GM23338 (cell line): Measurements from ENCODE around the gene HSPA12A. TPM values are rescaled to one million over a fixed set of nuclear protein-coding genes. Genes with fewer than 3 reads are reported as not detected.

ENCODE experiments used
- ATAC-seq: fragments of 200-7000 bp; cut with Tn5 transposase; 3 replicates; pipeline ENCODE4 v1.9.1; 2020
- DNase-seq: peaks from one replicate; pipeline ENCODE4 v3.0.0-alpha.2; 2015; ENCODE audit warnings: low spot score
- H2AFZ ChIP-seq: fragments of 200-600 bp; sonication (generic); 2 replicates; pipeline ENCODE4 v1.8.0; 2016; ENCODE audit warnings: antibody characterized with exemption, mild to moderate bottlenecking, moderate library complexity
- H3F3A ChIP-seq: fragments of 200-600 bp; sonication (generic); replicated peaks from 2 replicates; pipeline ENCODE4 v1.8.0; 2017; ENCODE audit warnings: antibody characterized with exemption, mixed run types, low read depth
- H3K27ac ChIP-seq: fragments of 200-600 bp; sonication (generic); 2 replicates; pipeline ENCODE4 v1.6.1; 2016; ENCODE audit warnings: low read depth
- H3K27me3 ChIP-seq: fragments of 200-600 bp; sonication (generic); 2 replicates; pipeline ENCODE4 v1.8.0; 2016; ENCODE audit warnings: mild to moderate bottlenecking, mixed run types, moderate library complexity; ENCODE audit not compliant: insufficient read depth
- H3K36me3 ChIP-seq: fragments of 200-600 bp; sonication (generic); 2 replicates; pipeline ENCODE4 v1.8.0; 2016; ENCODE audit warnings: mild to moderate bottlenecking; ENCODE audit not compliant: insufficient read depth
- H3K4me1 ChIP-seq: fragments of 200-600 bp; sonication (generic); 2 replicates; pipeline ENCODE4 v1.8.0; 2016; ENCODE audit warnings: mild to moderate bottlenecking, moderate library complexity; ENCODE audit not compliant: insufficient read depth
- H3K4me2 ChIP-seq: fragments of 200-600 bp; sonication (generic); 2 replicates; pipeline ENCODE4 v1.7.1; 2017; ENCODE audit warnings: mixed run types
- H3K4me3 ChIP-seq: fragments of 200-600 bp; sonication (generic); 2 replicates; pipeline ENCODE4 v1.6.1; 2016; ENCODE audit warnings: mixed run types
- H3K79me2 ChIP-seq: fragments of 200-600 bp; sonication (generic); replicated peaks from 2 replicates; pipeline ENCODE4 v1.8.0; 2017; ENCODE audit warnings: mild to moderate bottlenecking; ENCODE audit not compliant: insufficient read depth
- H3K9me2 ChIP-seq: fragments of 200-600 bp; sonication (generic); 2 replicates; pipeline ENCODE4 v1.8.0; 2017; ENCODE audit not compliant: insufficient read depth
- H4K20me1 ChIP-seq: fragments of 200-600 bp; sonication (generic); replicated peaks from 2 replicates; pipeline ENCODE4 v1.8.0; 2017; ENCODE audit warnings: mild to moderate bottlenecking; ENCODE audit not compliant: insufficient read depth
- H3K27ac Mint-ChIP-seq: 2 replicates; pipeline ENCODE4 v1.8.0; 2020; ENCODE audit warnings: inconsistent platforms, mild to moderate bottlenecking, moderate library complexity, mixed read lengths
- H3K27me3 Mint-ChIP-seq: 3 replicates; pipeline ENCODE4 v1.8.0; 2022; ENCODE audit warnings: low read depth, mild to moderate bottlenecking, moderate library complexity, mixed read lengths, inconsistent platforms; ENCODE audit not compliant: insufficient read depth, poor library complexity
- H3K36me3 Mint-ChIP-seq: 3 replicates; pipeline ENCODE4 v1.8.0; 2021; ENCODE audit warnings: low read depth, mild to moderate bottlenecking, inconsistent platforms, moderate library complexity, mixed read lengths
- H3K4me1 Mint-ChIP-seq: 3 replicates; pipeline ENCODE4 v1.8.0; 2020; ENCODE audit warnings: mild to moderate bottlenecking, inconsistent platforms, mixed read lengths
- H3K4me3 Mint-ChIP-seq: 3 replicates; pipeline ENCODE4 v1.8.0; 2021; ENCODE audit warnings: moderate library complexity, mild to moderate bottlenecking, inconsistent platforms, mixed read lengths
- H3K9me3 Mint-ChIP-seq: 3 replicates; pipeline ENCODE4 v1.8.0; 2020; ENCODE audit warnings: moderate library complexity, mild to moderate bottlenecking, inconsistent platforms, mixed read lengths
- CREB1 ChIP-seq: fragments of 250-450 bp; sonication (Bioruptor Pico); IDR thresholded peaks from 2 replicates; pipeline ENCODE4 v1.5.0; 2020; ENCODE audit warnings: low read depth, mild to moderate bottlenecking, moderate library complexity
- CTCF ChIP-seq, 2 experiments: fragments of 200-600 bp in 1 of 2; sonication (generic) in 1 of 2; conservative IDR thresholded peaks; 2 replicates each; pipeline versions ENCODE4 v1.5.1 to v1.6.1; 2016 to 2017; ENCODE audit warnings: antibody characterized with exemption in 2 of 2, low read depth in 2 of 2, mild to moderate bottlenecking in 2 of 2, moderate library complexity in 1 of 2
- EZH2 ChIP-seq: fragments of 200-600 bp; sonication (generic); IDR thresholded peaks from one replicate; pipeline ENCODE4 v1.8.0; 2017; ENCODE audit warnings: antibody characterized with exemption, mild to moderate bottlenecking, low read depth; ENCODE audit not compliant: unreplicated experiment
- EZH2phosphoT487 ChIP-seq: fragments of 200-600 bp; sonication (generic); IDR thresholded peaks from one replicate; pipeline ENCODE4 v1.8.1; 2018; ENCODE audit warnings: antibody characterized with exemption; ENCODE audit not compliant: unreplicated experiment
- JUNB ChIP-seq: IDR thresholded peaks from one replicate; pipeline ENCODE4 v1.6.1; 2016; ENCODE audit warnings: antibody characterized with exemption; ENCODE audit not compliant: unreplicated experiment
- NANOG ChIP-seq: IDR thresholded peaks from 2 replicates; pipeline ENCODE4 v1.6.1; 2016; ENCODE audit warnings: antibody characterized with exemption, borderline replicate concordance
- POLR2AphosphoS5 ChIP-seq: IDR thresholded peaks from 2 replicates; pipeline ENCODE4 v1.6.1; 2016; ENCODE audit warnings: antibody characterized with exemption, low read depth
- REST ChIP-seq: IDR thresholded peaks from one replicate; pipeline ENCODE4 v1.6.1; 2018; ENCODE audit warnings: antibody characterized with exemption; ENCODE audit not compliant: unreplicated experiment
- STAT1 ChIP-seq: IDR thresholded peaks from one replicate; pipeline ENCODE4 v1.6.1; 2016; ENCODE audit warnings: antibody characterized with exemption; ENCODE audit not compliant: unreplicated experiment
- ZNF114 ChIP-seq: fragments of 250-450 bp; sonication (Bioruptor Pico); IDR thresholded peaks from 2 replicates; pipeline ENCODE4 v1.5.0; 2020; ENCODE audit warnings: mild to moderate bottlenecking, moderate library complexity
- ZNF331 ChIP-seq: fragments of 250-450 bp; sonication (Bioruptor Pico); IDR thresholded peaks from 2 replicates; pipeline ENCODE4 v1.5.0; 2020; ENCODE audit warnings: low read depth, mild to moderate bottlenecking, moderate library complexity
- polyA plus RNA-seq: library from polyadenylated mRNA; unstranded; fragments of >200 nt; fragmentation: Nextera tagmentation; extraction: Ambion mirVana; gene quantifications from 2 replicates; pipeline ENCODE4 v1.2.1, GENCODE V29; 2016
- total RNA-seq: library from RNA; depleted of rRNA; stranded (reverse); fragments of >200 nt; shearing (Covaris generic); gene quantifications from 2 replicates; pipeline ENCODE4 v1.2.3, GENCODE V29; 2014
- TF ChIP-seq, protein P1 (sequence below): IDR thresholded peaks from 2 replicates; pipeline ENCODE4 v1.6.1; 2016; ENCODE audit warnings: antibody characterized with exemption

Gene HSPA12A
- total and polyA plus RNA-seq, 2 experiments from 2014 or later: 4.4 to 6.3 TPM

DNA sequence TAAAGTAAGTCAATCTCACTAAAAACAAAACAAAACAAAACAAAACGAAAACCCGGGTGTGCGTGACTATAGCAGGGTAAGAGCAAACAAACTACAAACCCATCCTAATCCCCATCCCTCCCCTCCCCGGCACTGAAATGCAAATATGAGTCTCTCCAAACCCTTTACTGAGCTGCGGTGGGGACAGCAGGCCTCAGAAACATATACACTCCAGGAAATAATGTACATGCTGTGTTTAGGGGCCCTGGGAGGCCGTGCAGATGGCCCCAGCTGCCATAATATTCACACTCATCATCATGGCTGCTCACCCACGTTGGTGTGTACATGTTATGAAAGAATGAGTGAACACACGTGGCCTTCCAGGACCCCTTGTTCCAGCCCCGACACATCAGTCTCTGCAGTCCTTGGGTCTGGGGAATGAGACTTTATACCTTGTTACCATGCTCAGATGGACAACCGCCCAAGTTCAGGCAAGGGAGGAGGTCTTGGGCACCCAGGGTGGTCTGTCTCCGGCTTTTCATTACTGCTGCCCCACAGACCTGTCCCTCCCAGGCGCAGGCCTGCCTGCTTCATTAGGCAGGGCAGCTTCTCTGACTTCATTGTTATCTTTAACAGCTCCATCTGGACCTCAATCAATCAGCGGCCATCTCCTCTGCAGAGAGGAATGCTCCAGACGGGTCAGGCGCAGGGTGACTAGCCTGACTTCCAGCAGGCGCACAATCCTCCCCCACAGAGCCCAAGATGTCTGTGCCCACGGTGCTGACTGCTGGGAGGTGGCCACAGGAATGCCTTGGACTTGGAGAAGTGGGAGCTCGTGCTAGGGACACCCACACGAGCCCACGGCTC is 20.6 kb downstream of the HSPA12A start (continued):
- TF ChIP-seq REST (no peak), NANOG (no peak), STAT1 (no peak), EZH2phosphoT487 (no peak), EZH2 (no peak), ZNF114 (CRISPR knock-in tag) (no peak), ZNF331 (CRISPR knock-in tag) (no peak), POLR2AphosphoS5 (no peak), JUNB (no peak), CREB1 (CRISPR knock-in tag) (no peak)
- TF ChIP-seq, protein P1, sequence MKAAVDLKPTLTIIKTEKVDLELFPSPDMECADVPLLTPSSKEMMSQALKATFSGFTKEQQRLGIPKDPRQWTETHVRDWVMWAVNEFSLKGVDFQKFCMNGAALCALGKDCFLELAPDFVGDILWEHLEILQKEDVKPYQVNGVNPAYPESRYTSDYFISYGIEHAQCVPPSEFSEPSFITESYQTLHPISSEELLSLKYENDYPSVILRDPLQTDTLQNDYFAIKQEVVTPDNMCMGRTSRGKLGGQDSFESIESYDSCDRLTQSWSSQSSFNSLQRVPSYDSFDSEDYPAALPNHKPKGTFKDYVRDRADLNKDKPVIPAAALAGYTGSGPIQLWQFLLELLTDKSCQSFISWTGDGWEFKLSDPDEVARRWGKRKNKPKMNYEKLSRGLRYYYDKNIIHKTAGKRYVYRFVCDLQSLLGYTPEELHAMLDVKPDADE: no peak

GRCh38 chr10:116720668-116721546 is 21.5 kb downstream of the HSPA12A start:
- H4K20me1 ChIP-seq: no peaks in the 10 kb centered on the region
- no peak overlapping the region for H2AFZ ChIP-seq
- DNase-seq: no peak
- H3K27ac ChIP-seq: no peak overlapping the region
- no peak for ATAC-seq
- H3K27me3 Mint-ChIP-seq: peaks cover 2% of the 10 kb centered on the region
- H3K36me3 Mint-ChIP-seq: no peaks in the 10 kb centered on the region
- H3K27me3 ChIP-seq: no peaks in the 10 kb centered on the region
- H3F3A ChIP-seq: no peaks in the 10 kb centered on the region
- peaks cover 14% of the 10 kb centered on the region for H3K4me1 Mint-ChIP-seq
- no peak overlapping the region for H3K4me3 Mint-ChIP-seq
- H3K9me2 ChIP-seq: no peaks in the 10 kb centered on the region
- no peak overlapping the region for H3K4me3 ChIP-seq
- no peaks in the 10 kb centered on the region for H3K4me1 ChIP-seq
- no peaks in the 10 kb centered on the region for H3K9me3 Mint-ChIP-seq
- H3K27ac Mint-ChIP-seq: no peak overlapping the region
- H3K4me2 ChIP-seq: no peak overlapping the region
- no peaks in the 10 kb centered on the region for H3K79me2 ChIP-seq
- H3K36me3 ChIP-seq: no peaks in the 10 kb centered on the region
- TF ChIP-seq EZH2phosphoT487: no peak
- no peak for TF ChIP-seq ZNF114 (CRISPR knock-in tag)
- no peak for TF ChIP-seq STAT1
- no peak for TF ChIP-seq REST
- TF ChIP-seq, protein P1: no peak
- TF ChIP-seq CTCF (conservative IDR thresholded peaks at IDR 0.05; ENCODE audit: low read depth in 2 of 2): no peak
- TF ChIP-seq ZNF331 (CRISPR knock-in tag): no peak
- TF ChIP-seq NANOG: no peak
- TF ChIP-seq CREB1 (CRISPR knock-in tag): no peak
- no peak for TF ChIP-seq POLR2AphosphoS5
